GM12892 (cell line): Measurements from ENCODE around the gene PAX2. TPM values are rescaled to one million over a fixed set of nuclear protein-coding genes. Genes with fewer than 3 reads are reported as not detected.
"Not testable (repeated sequence)": the region's sequence is repeated elsewhere in the genome, so short reads cannot be mapped to it uniquely, and the experiment has no call there.

Experiments
- DNase-seq: peaks from one replicate; pipeline ENCODE4 v3.0.0; 2011; ENCODE audit not compliant: insufficient read length
- FAIRE-seq: peaks from 2 replicates; lab custom pipeline; 2011; peaks lifted over from hg19 to GRCh38; lab: Jason Lieb, UNC
- POLR2A ChIP-seq: IDR thresholded peaks from 2 replicates; pipeline ENCODE4 v1.6.1; 2011; ENCODE audit warnings: low read depth, low read length, control low read depth
- POLR2AphosphoS5 ChIP-seq: IDR thresholded peaks from 2 replicates; pipeline ENCODE4 v1.6.1; 2011; ENCODE audit warnings: low read depth, low read length, control low read depth
- TAF1 ChIP-seq: IDR thresholded peaks from 2 replicates; pipeline ENCODE4 v1.6.1; 2011; ENCODE audit warnings: low read depth, mild to moderate bottlenecking, control low read depth, low read length, borderline replicate concordance
- polyA plus RNA-seq: library from polyadenylated mRNA; unstranded; fragments of >200 nt; gene quantifications from one replicate; pipeline ENCODE4 v1.2.1, GENCODE V29; 2012; ENCODE audit warnings: missing spikeins, inconsistent platforms; ENCODE audit not compliant: missing spikeins

The PAX2 gene
- not detected for polyA plus RNA-seq

- TF ChIP-seq POLR2AphosphoS5 (no peak), TAF1 (no peak), POLR2A (no peak)
- FAIRE-seq = no peak
Observed at GRCh38 chr10:100744987-100745881, at the start of gene PAX2. Gene PAX2 (plus strand): TSS chr10:100745582. CDS start chr10:100746261, 679 bp downstream.

GRCh38 chr10:100696477-100696901 is 48.9 kb upstream of the PAX2 start:
- DNase-seq = no peak
- no peak for TF ChIP-seq TAF1
- no peak for TF ChIP-seq POLR2AphosphoS5
- no peak for TF ChIP-seq POLR2A
- no peak for FAIRE-seq

More at GRCh38 chr10:100744987-100745881, at the start of gene PAX2:
- DNase-seq = no peak

- no peak for TF ChIP-seq POLR2A
- TF ChIP-seq TAF1 = no peak
- DNase-seq = no peak
- no peak for FAIRE-seq
Observed at GRCh38 chr10:100697070-100697469, 48.3 kb upstream of the PAX2 start.

GRCh38 chr10:100697631-100698030 is 47.8 kb upstream of the PAX2 start:
- no peak for TF ChIP-seq TAF1
- no peak for TF ChIP-seq POLR2A
- no peak for TF ChIP-seq POLR2AphosphoS5
- FAIRE-seq (no peak), DNase-seq (no peak)

- DNase-seq, FAIRE-seq: not testable (repeated sequence)
Observed at GRCh38 chr10:100701704-100702103, 43.7 kb upstream of the PAX2 start.

GRCh38 chr10:100705139-100705538 is 40.2 kb upstream of the PAX2 start:
- TF ChIP-seq TAF1 (no peak), POLR2A (no peak), POLR2AphosphoS5 (no peak)
- FAIRE-seq (no peak), DNase-seq (no peak)

- no peak for DNase-seq
- TF ChIP-seq POLR2AphosphoS5 (no peak), TAF1 (no peak), POLR2A (no peak)
- FAIRE-seq = no peak
Observed at GRCh38 chr10:100707261-100707848, 38.0 kb upstream of the PAX2 start.

- TF ChIP-seq POLR2A = no peak
- no peak for TF ChIP-seq TAF1
- no peak for TF ChIP-seq POLR2AphosphoS5
- DNase-seq = no peak
- no peak for FAIRE-seq
Observed at GRCh38 chr10:100709146-100710082, 36.0 kb upstream of the PAX2 start.

- FAIRE-seq (no peak), DNase-seq (no peak)
- no peak for TF ChIP-seq POLR2AphosphoS5
- no peak for TF ChIP-seq TAF1
- no peak for TF ChIP-seq POLR2A
Observed at GRCh38 chr10:100710151-100710871, 35.1 kb upstream of the PAX2 start.

- TF ChIP-seq TAF1 (no peak), POLR2A (no peak), POLR2AphosphoS5 (no peak)
- DNase-seq = no peak
Observed at GRCh38 chr10:100713049-100713858, 32.1 kb upstream of the PAX2 start.

More at GRCh38 chr10:100713049-100713858, 32.1 kb upstream of the PAX2 start:
- no peak for FAIRE-seq
